ENCODE data around the gene MAML3. TPM values are rescaled to one million over a fixed set of nuclear protein-coding genes. Genes with fewer than 3 reads are reported as not detected.

The MAML3 gene
- total RNA-seq, 1 donor from 2014 or later, result 0.79 TPM

- DNase-seq (ENCODE audit: low read depth), result no peak
- Histone ChIP-seq H3K27me3 (ENCODE audit: control insufficient read depth, insufficient read depth, low read length) (peaks cover 2% of the 10 kb centered on the region), H3K4me3 (ENCODE audit: low read depth, low read length) (no peak overlapping the region), H3K36me3 (ENCODE audit: control insufficient read depth, insufficient read depth, low read length) (no peaks in the 10 kb centered on the region)
- TF ChIP-seq CTCF (IDR thresholded peaks at IDR 0.05; ENCODE audit: insufficient read depth, low read length, severe bottlenecking), result no peak
- FAIRE-seq, result no peak
Observed at GRCh38 chr4:139957986-139958738, 195.8 kb downstream of the MAML3 start.

GRCh38 chr4:139957065-139957464 lies 196.9 kb downstream of the MAML3 start:
- H3K27me3 ChIP-seq (ENCODE audit: control insufficient read depth, insufficient read depth, low read length), result peaks cover 2% of the 10 kb centered on the region
- TF ChIP-seq CTCF (IDR thresholded peaks at IDR 0.05; ENCODE audit: insufficient read depth, low read length, severe bottlenecking), result no peak
- no peak for DNase-seq (ENCODE audit: low read depth)
- FAIRE-seq, result no peak
- no peaks in the 10 kb centered on the region for H3K36me3 ChIP-seq (ENCODE audit: control insufficient read depth, insufficient read depth, low read length)
- no peak overlapping the region for H3K4me3 ChIP-seq (ENCODE audit: low read depth, low read length)

DNA sequence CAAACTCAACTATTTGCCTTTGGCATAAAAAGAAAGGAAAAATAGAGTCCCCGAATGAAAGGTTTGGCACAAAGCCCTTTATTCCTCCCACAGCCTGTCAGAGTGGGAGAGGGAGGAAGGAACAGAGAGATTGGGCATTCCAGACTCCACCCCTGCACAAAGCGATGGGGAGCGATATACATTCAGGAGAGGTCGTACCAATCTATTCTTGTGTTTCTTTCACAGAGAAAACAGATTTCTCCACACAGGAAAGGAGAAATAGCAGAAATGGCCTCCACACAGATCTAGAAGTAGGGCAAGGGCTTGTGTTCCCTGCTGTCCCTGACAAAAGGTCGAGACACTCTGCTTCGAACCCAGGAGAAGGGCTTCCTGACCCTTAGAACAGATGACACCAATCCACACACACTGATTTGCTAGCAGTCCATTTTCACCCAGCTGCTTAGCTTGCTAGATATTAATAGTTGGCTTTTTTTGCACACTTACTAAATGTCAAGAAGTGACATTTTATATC lies 197.4 kb downstream of the MAML3 start:
- no peak for TF ChIP-seq CTCF (IDR thresholded peaks at IDR 0.05; ENCODE audit: insufficient read depth, low read length, severe bottlenecking)
- DNase-seq (ENCODE audit: low read depth), result no peak
- H3K27me3 ChIP-seq (ENCODE audit: control insufficient read depth, insufficient read depth, low read length), result peaks cover 2% of the 10 kb centered on the region
- H3K4me3 ChIP-seq (ENCODE audit: low read depth, low read length), result no peak overlapping the region
- H3K36me3 ChIP-seq (ENCODE audit: control insufficient read depth, insufficient read depth, low read length), result no peaks in the 10 kb centered on the region
- no peak for FAIRE-seq

- Histone ChIP-seq H3K4me3 (ENCODE audit: low read depth, low read length) (no peak overlapping the region), H3K36me3 (ENCODE audit: control insufficient read depth, insufficient read depth, low read length) (no peaks in the 10 kb centered on the region), H3K27me3 (ENCODE audit: control insufficient read depth, insufficient read depth, low read length) (no peaks in the 10 kb centered on the region)
- FAIRE-seq, result no peak
- no peak for TF ChIP-seq CTCF (IDR thresholded peaks at IDR 0.05; ENCODE audit: insufficient read depth, low read length, severe bottlenecking)
- DNase-seq (ENCODE audit: low read depth), result no peak
Observed at GRCh38 chr4:139955600-139955999, 198.4 kb downstream of the MAML3 start.

GRCh38 chr4:139954512-139954911 lies 199.5 kb downstream of the MAML3 start:
- no peak for TF ChIP-seq CTCF (IDR thresholded peaks at IDR 0.05; ENCODE audit: insufficient read depth, low read length, severe bottlenecking)
- DNase-seq (ENCODE audit: low read depth) (no peak), FAIRE-seq (no peak)
- H3K4me3 ChIP-seq (ENCODE audit: low read depth, low read length), result no peak overlapping the region
- H3K36me3 ChIP-seq (ENCODE audit: control insufficient read depth, insufficient read depth, low read length), result no peaks in the 10 kb centered on the region
- H3K27me3 ChIP-seq (ENCODE audit: control insufficient read depth, insufficient read depth, low read length), result no peaks in the 10 kb centered on the region

- H3K27me3 ChIP-seq (ENCODE audit: control insufficient read depth, insufficient read depth, low read length), result no peaks in the 10 kb centered on the region
- no peak overlapping the region for H3K4me3 ChIP-seq (ENCODE audit: low read depth, low read length)
- H3K36me3 ChIP-seq (ENCODE audit: control insufficient read depth, insufficient read depth, low read length), result no peaks in the 10 kb centered on the region
- TF ChIP-seq CTCF (IDR thresholded peaks at IDR 0.05; ENCODE audit: insufficient read depth, low read length, severe bottlenecking), result no peak
- FAIRE-seq, result no peak
- DNase-seq (ENCODE audit: low read depth), result peak; percentile 39
Observed at GRCh38 chr4:139951021-139951420, 203.0 kb downstream of the MAML3 start.

Measured in bronchial epithelial cell (primary cell).